Measurements from ENCODE around the gene VWA3A.

DNA sequence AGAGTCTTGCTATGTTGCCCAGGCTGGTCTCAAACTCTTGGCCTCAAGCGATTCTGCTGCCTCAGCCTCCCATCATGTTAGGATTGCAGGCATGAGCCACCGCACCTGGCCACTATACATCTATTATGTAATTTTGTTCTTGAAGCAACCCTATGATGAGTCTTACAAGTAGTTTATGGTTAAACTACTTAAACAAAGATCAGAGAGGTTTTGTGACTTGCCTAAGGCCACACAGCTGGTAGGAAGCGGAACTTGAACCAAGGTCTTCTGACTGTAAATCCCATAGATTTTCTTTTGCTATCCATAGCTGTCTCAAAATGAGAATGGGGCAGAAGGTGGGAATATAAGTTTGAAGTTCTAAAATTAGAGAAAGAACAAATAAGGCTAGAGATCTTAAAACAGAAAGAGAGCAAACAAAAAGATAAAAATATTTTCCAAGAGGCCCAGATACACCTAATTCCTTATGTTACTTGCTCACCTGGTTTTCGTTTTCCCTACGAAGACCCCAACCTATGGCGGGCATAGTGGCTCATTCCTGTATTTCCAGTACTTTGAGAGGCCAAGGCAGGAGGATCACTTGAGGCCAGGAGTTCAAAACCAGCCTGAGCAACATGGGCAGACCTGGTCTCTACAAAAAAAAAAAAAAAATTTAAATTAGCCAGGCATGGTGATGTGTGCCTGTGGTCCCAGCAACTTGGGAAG lies 32.4 kb downstream of the VWA3A start:
- TF ChIP-seq, protein P1, sequence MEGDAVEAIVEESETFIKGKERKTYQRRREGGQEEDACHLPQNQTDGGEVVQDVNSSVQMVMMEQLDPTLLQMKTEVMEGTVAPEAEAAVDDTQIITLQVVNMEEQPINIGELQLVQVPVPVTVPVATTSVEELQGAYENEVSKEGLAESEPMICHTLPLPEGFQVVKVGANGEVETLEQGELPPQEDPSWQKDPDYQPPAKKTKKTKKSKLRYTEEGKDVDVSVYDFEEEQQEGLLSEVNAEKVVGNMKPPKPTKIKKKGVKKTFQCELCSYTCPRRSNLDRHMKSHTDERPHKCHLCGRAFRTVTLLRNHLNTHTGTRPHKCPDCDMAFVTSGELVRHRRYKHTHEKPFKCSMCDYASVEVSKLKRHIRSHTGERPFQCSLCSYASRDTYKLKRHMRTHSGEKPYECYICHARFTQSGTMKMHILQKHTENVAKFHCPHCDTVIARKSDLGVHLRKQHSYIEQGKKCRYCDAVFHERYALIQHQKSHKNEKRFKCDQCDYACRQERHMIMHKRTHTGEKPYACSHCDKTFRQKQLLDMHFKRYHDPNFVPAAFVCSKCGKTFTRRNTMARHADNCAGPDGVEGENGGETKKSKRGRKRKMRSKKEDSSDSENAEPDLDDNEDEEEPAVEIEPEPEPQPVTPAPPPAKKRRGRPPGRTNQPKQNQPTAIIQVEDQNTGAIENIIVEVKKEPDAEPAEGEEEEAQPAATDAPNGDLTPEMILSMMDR (IDR thresholded peaks at IDR 0.05): no peak
- TF ChIP-seq POLR2AphosphoS5 (IDR thresholded peaks at IDR 0.05) (no peak), POLR2A (IDR thresholded peaks at IDR 0.05) (no peak), EP300 (IDR thresholded peaks at IDR 0.05) (no peak)

Data from suprapubic skin (tissue), 4 donors.